SU-DHL-6 (cell line): ENCODE data around the gene ZDHHC8.

Source experiments
- H2AFZ ChIP-seq: fragments of 200-600 bp; sonication (generic); 2 replicates; pipeline ENCODE4 v1.6.1; 2014; ENCODE audit warnings: low read depth, mild to moderate bottlenecking, moderate library complexity, mixed read lengths, antibody characterized with exemption, low read length; ENCODE audit not compliant: severe bottlenecking
- H3F3A ChIP-seq: fragments of 200-600 bp; shearing (Covaris generic); 2 replicates; pipeline ENCODE4 v1.6.0; 2016; ENCODE audit warnings: antibody characterized with exemption, mild to moderate bottlenecking; ENCODE audit not compliant: insufficient read depth
- H3K27ac ChIP-seq: fragments of 200-600 bp; sonication (generic); 2 replicates; pipeline ENCODE4 v1.5.1; 2016; ENCODE audit warnings: low read depth, mild to moderate bottlenecking, low read length, moderate library complexity, mixed read lengths
- H3K27me3 ChIP-seq: fragments of 200-600 bp; sonication (generic), shearing (Covaris generic); 2 replicates; pipeline ENCODE4 v1.6.0; 2014; ENCODE audit warnings: mild to moderate bottlenecking, low read length
- H3K36me3 ChIP-seq: fragments of 200-600 bp; sonication (generic); 2 replicates; pipeline ENCODE4 v1.6.1; 2014; ENCODE audit warnings: mild to moderate bottlenecking, low read length, mixed read lengths
- H3K4me2 ChIP-seq: fragments of 300-600, 200-600 bp; shearing (Covaris generic), sonication (generic); 2 replicates; pipeline ENCODE4 v1.6.0; 2014; ENCODE audit warnings: low read length, low read depth, mild to moderate bottlenecking; ENCODE audit not compliant: poor library complexity, severe bottlenecking
- H3K4me3 ChIP-seq: fragments of 200-600 bp; sonication (generic); 2 replicates; pipeline ENCODE4 v1.5.1; 2014; ENCODE audit warnings: antibody characterized with exemption, low read length, mild to moderate bottlenecking, mixed read lengths; ENCODE audit not compliant: insufficient read depth, poor library complexity, severe bottlenecking
- H3K79me2 ChIP-seq: fragments of 200-600 bp; sonication (generic); 2 replicates; pipeline ENCODE4 v1.6.1; 2014; ENCODE audit warnings: mild to moderate bottlenecking, low read length, moderate library complexity; ENCODE audit not compliant: insufficient read depth
- H3K9ac ChIP-seq: fragments of 200-600 bp; sonication (generic); 2 replicates; pipeline ENCODE4 v1.7.0; 2014; ENCODE audit warnings: mild to moderate bottlenecking, low read length
- H3K9me2 ChIP-seq: fragments of 200-600 bp; sonication (generic); replicated peaks from 2 replicates; pipeline ENCODE4 v1.6.1; 2014; ENCODE audit warnings: low read length; ENCODE audit not compliant: insufficient read depth
- H3K9me3 ChIP-seq: fragments of 200-600 bp; sonication (generic); 2 replicates; pipeline ENCODE4 v1.6.1; 2014; ENCODE audit warnings: low read length, mixed read lengths; ENCODE audit not compliant: insufficient read depth
- H4K20me1 ChIP-seq: fragments of 200-600 bp; sonication (generic); 2 replicates; pipeline ENCODE4 v1.6.1; 2014; ENCODE audit warnings: low read depth, mild to moderate bottlenecking, antibody characterized with exemption, low read length, moderate library complexity, mixed read lengths
- CTCF ChIP-seq: fragments of 200-600 bp; sonication (generic); IDR thresholded peaks from one replicate; pipeline ENCODE4 v1.5.1; 2017; ENCODE audit warnings: antibody characterized with exemption, mild to moderate bottlenecking, low read length, moderate library complexity; ENCODE audit not compliant: insufficient read depth, poor library complexity, severe bottlenecking
- EZH2phosphoT487 ChIP-seq: fragments of 200-600 bp; sonication (generic), shearing (Covaris generic); conservative IDR thresholded peaks from 2 replicates; pipeline ENCODE4 v1.6.1; 2018; ENCODE audit warnings: mild to moderate bottlenecking, antibody characterized with exemption, low read length, moderate library complexity, mixed read lengths

ZDHHC8 gene

GRCh38 chr22:20150381-20151275, 19.0 kb downstream of the ZDHHC8 start, which contains the start of gene CCDC188:
TSS of gene CCDC188 (minus strand) at chr22:20151055. CDS start at chr22:20150986, 69 bp downstream.
- Histone ChIP-seq H3K4me2 (no peak within 1 kb of the TSS), H3K36me3 (no peaks in the 10 kb centered on the region), H3K9me3 (no peaks in the 10 kb centered on the region), H3K9ac (no peak within 1 kb of the TSS), H2AFZ (no peak within 1 kb of the TSS), H3K27ac (no peak within 1 kb of the TSS), H3K27me3 (no peaks in the 10 kb centered on the region), H3K4me3 (no peak within 1 kb of the TSS), H3K9me2 (no peaks in the 10 kb centered on the region), H3K79me2 (no peaks in the 10 kb centered on the region), H3F3A (no peaks in the 10 kb centered on the region), H4K20me1 (no peaks in the 10 kb centered on the region)
- TF ChIP-seq EZH2phosphoT487 (no peak), CTCF (no peak)

- no peaks in the 10 kb centered on the region for H4K20me1 ChIP-seq
- H3F3A ChIP-seq = no peaks in the 10 kb centered on the region
- H3K27ac ChIP-seq = no peak overlapping the region
- TF ChIP-seq EZH2phosphoT487 (no peak), CTCF (no peak)
- no peaks in the 10 kb centered on the region for H3K9me2 ChIP-seq
- H3K79me2 ChIP-seq = no peaks in the 10 kb centered on the region
- no peaks in the 10 kb centered on the region for H3K9me3 ChIP-seq
- H3K4me3 ChIP-seq = no peak overlapping the region
- H3K9ac ChIP-seq = no peak overlapping the region
- H2AFZ ChIP-seq = no peak overlapping the region
- no peak overlapping the region for H3K4me2 ChIP-seq
- H3K27me3 ChIP-seq = no peaks in the 10 kb centered on the region
- H3K36me3 ChIP-seq = no peaks in the 10 kb centered on the region
These were observed 19.6 kb downstream of the ZDHHC8 start for GRCh38 chr22:20151276-20151588.

- no peak overlapping the region for H3K4me3 ChIP-seq
- H3K27ac ChIP-seq = no peak overlapping the region
- TF ChIP-seq EZH2phosphoT487 = no peak
- no peak for TF ChIP-seq CTCF
- no peaks in the 10 kb centered on the region for H4K20me1 ChIP-seq
- H3K79me2 ChIP-seq = no peaks in the 10 kb centered on the region
- no peaks in the 10 kb centered on the region for H3K36me3 ChIP-seq
- H3K9me2 ChIP-seq = no peaks in the 10 kb centered on the region
- H3K4me2 ChIP-seq = no peak overlapping the region
- H3K27me3 ChIP-seq = no peaks in the 10 kb centered on the region
- H3K9ac ChIP-seq = no peak overlapping the region
- H2AFZ ChIP-seq = no peak overlapping the region
- H3K9me3 ChIP-seq = no peaks in the 10 kb centered on the region
- H3F3A ChIP-seq = no peaks in the 10 kb centered on the region
These were observed 20.9 kb downstream of the ZDHHC8 start for GRCh38 chr22:20152464-20152890.
